Measurements from ENCODE around the gene ATP6V0A4.

ATP6V0A4 gene

GRCh38 chr7:138668946-138669345 is 129.1 kb downstream of the ATP6V0A4 start:
- no peaks in the 10 kb centered on the region for H3K27me3 ChIP-seq (ENCODE audit: low read length)
- no peaks in the 10 kb centered on the region for H3K9me3 ChIP-seq (ENCODE audit: insufficient read depth, low read length)
- no peaks in the 10 kb centered on the region for H3K36me3 ChIP-seq (ENCODE audit: low read length)
- no peak overlapping the region for H3K4me3 ChIP-seq (ENCODE audit: insufficient read depth, low read length, poor library complexity, severe bottlenecking)
- H3K79me2 ChIP-seq (ENCODE audit: insufficient read depth, low read length): no peaks in the 10 kb centered on the region
- no peaks in the 10 kb centered on the region for H3K9me2 ChIP-seq (replicated peaks; ENCODE audit: insufficient read depth, low read length)
- H3K9ac ChIP-seq (ENCODE audit: low read length): no peak overlapping the region
- no peak overlapping the region for H3K4me2 ChIP-seq (ENCODE audit: low read depth, low read length, poor library complexity, severe bottlenecking)
- no peak overlapping the region for H3K27ac ChIP-seq (ENCODE audit: low read depth, low read length)
- no peak overlapping the region for H2AFZ ChIP-seq (ENCODE audit: low read depth, low read length, severe bottlenecking)
- no peaks in the 10 kb centered on the region for H3F3A ChIP-seq (ENCODE audit: insufficient read depth)
- TF ChIP-seq CTCF (IDR thresholded peaks at IDR 0.05; ENCODE audit: insufficient read depth, low read length, poor library complexity, severe bottlenecking): no peak
- no peak for TF ChIP-seq EZH2phosphoT487 (conservative IDR thresholded peaks at IDR 0.05; ENCODE audit: low read length)
- no peaks in the 10 kb centered on the region for H4K20me1 ChIP-seq (ENCODE audit: low read depth, low read length)

GRCh38 chr7:138668229-138668596 is 129.8 kb downstream of the ATP6V0A4 start:
- H3F3A ChIP-seq (ENCODE audit: insufficient read depth): no peaks in the 10 kb centered on the region
- H2AFZ ChIP-seq (ENCODE audit: low read depth, low read length, severe bottlenecking): no peak overlapping the region
- H3K4me3 ChIP-seq (ENCODE audit: insufficient read depth, low read length, poor library complexity, severe bottlenecking): no peak overlapping the region
- no peak for TF ChIP-seq EZH2phosphoT487 (conservative IDR thresholded peaks at IDR 0.05; ENCODE audit: low read length)
- TF ChIP-seq CTCF (IDR thresholded peaks at IDR 0.05; ENCODE audit: insufficient read depth, low read length, poor library complexity, severe bottlenecking): no peak
- no peaks in the 10 kb centered on the region for H3K79me2 ChIP-seq (ENCODE audit: insufficient read depth, low read length)
- H3K4me2 ChIP-seq (ENCODE audit: low read depth, low read length, poor library complexity, severe bottlenecking): no peak overlapping the region
- no peaks in the 10 kb centered on the region for H3K9me3 ChIP-seq (ENCODE audit: insufficient read depth, low read length)
- H3K9me2 ChIP-seq (replicated peaks; ENCODE audit: insufficient read depth, low read length): no peaks in the 10 kb centered on the region
- no peaks in the 10 kb centered on the region for H3K27me3 ChIP-seq (ENCODE audit: low read length)
- H3K36me3 ChIP-seq (ENCODE audit: low read length): no peaks in the 10 kb centered on the region
- no peak overlapping the region for H3K27ac ChIP-seq (ENCODE audit: low read depth, low read length)
- no peaks in the 10 kb centered on the region for H4K20me1 ChIP-seq (ENCODE audit: low read depth, low read length)
- no peak overlapping the region for H3K9ac ChIP-seq (ENCODE audit: low read length)

- Histone ChIP-seq H3K36me3 (ENCODE audit: low read length) (no peaks in the 10 kb centered on the region), H2AFZ (ENCODE audit: low read depth, low read length, severe bottlenecking) (no peak overlapping the region), H3K4me3 (ENCODE audit: insufficient read depth, low read length, poor library complexity, severe bottlenecking) (no peak overlapping the region), H3K9me2 (replicated peaks; ENCODE audit: insufficient read depth, low read length) (no peaks in the 10 kb centered on the region), H3K9ac (ENCODE audit: low read length) (no peak overlapping the region), H3K4me2 (ENCODE audit: low read depth, low read length, poor library complexity, severe bottlenecking) (no peak overlapping the region), H3F3A (ENCODE audit: insufficient read depth) (no peaks in the 10 kb centered on the region), H3K27me3 (ENCODE audit: low read length) (no peaks in the 10 kb centered on the region), H3K79me2 (ENCODE audit: insufficient read depth, low read length) (no peaks in the 10 kb centered on the region), H4K20me1 (ENCODE audit: low read depth, low read length) (no peaks in the 10 kb centered on the region), H3K27ac (ENCODE audit: low read depth, low read length) (no peak overlapping the region), H3K9me3 (ENCODE audit: insufficient read depth, low read length) (no peaks in the 10 kb centered on the region)
- TF ChIP-seq CTCF (IDR thresholded peaks at IDR 0.05; ENCODE audit: insufficient read depth, low read length, poor library complexity, severe bottlenecking) (no peak), EZH2phosphoT487 (conservative IDR thresholded peaks at IDR 0.05; ENCODE audit: low read length) (no peak)
Observed at GRCh38 chr7:138667535-138668228, 130.3 kb downstream of the ATP6V0A4 start.
